ENCODE results near the gene RELA.
"Not testable (repeated sequence)": the region's sequence is repeated elsewhere in the genome, so short reads cannot be mapped to it uniquely, and the experiment has no call there.

Gene RELA

GRCh38 chr11:65662799-65663638, at the start of gene RELA:
TSS of gene RELA (minus strand) at chr11:65662916. CDS start at chr11:65662832, 84 bp downstream.
- DNase-seq: peak; percentile 91
- Mint-ChIP-seq H3K27ac (peak within 1 kb of the TSS; percentile 97), H3K4me3 (peak within 1 kb of the TSS; percentile 89), H3K36me3 (ENCODE audit: low read depth) (peaks cover 24% of the 10 kb centered on the region), H3K4me1 (peaks cover 13% of the 10 kb centered on the region), H3K27me3 (ENCODE audit: low read depth, poor library complexity) (peaks cover 15% of the 10 kb centered on the region), H3K9me3 (no peaks in the 10 kb centered on the region)
- no peak for TF ChIP-seq CTCF (IDR thresholded peaks at IDR 0.05)

GRCh38 chr11:65711785-65712632, 49.3 kb upstream of the RELA start, which contains the start of gene KAT5:
TSS of gene KAT5 (plus strand) at chr11:65712252. CDS start at chr11:65712268, 16 bp downstream.
- Mint-ChIP-seq H3K9me3 (peaks cover 17% of the 10 kb centered on the region), H3K27ac (peak within 1 kb of the TSS; percentile 99), H3K27me3 (ENCODE audit: low read depth, poor library complexity) (peaks cover 9% of the 10 kb centered on the region), H3K4me1 (peaks cover 23% of the 10 kb centered on the region), H3K36me3 (ENCODE audit: low read depth) (peaks cover 35% of the 10 kb centered on the region), H3K4me3 (peak within 1 kb of the TSS; percentile 89)
- peak; percentile 98 for TF ChIP-seq CTCF (IDR thresholded peaks at IDR 0.05)
- peak; percentile 97 for DNase-seq

DNA sequence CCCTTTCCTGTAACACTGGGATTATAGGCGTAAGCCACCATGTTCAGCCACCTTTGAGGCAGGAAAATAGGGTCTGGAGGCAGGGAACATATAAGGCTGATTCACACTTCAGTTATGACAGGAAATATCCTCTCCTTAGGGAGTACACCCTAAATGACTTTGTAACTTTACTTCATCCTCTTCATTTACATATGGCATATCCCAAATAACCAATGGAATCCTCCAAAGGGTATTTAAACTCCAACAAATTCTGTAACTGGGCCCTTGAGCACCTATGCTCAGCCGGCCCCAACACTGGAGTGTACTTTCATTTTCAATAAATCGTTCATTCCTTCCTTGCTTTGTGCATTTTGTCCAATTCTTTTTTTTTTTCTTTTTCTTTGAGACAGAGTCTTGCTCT, 47.7 kb upstream of the RELA start:
- TF ChIP-seq CTCF (IDR thresholded peaks at IDR 0.05): no peak
- H3K36me3 Mint-ChIP-seq (ENCODE audit: low read depth): peaks cover 23% of the 10 kb centered on the region
- no peak overlapping the region for H3K27ac Mint-ChIP-seq
- peaks cover 23% of the 10 kb centered on the region for H3K4me1 Mint-ChIP-seq
- H3K4me3 Mint-ChIP-seq: no peak overlapping the region
- H3K9me3 Mint-ChIP-seq: peaks cover 22% of the 10 kb centered on the region
- peaks cover 18% of the 10 kb centered on the region for H3K27me3 Mint-ChIP-seq (ENCODE audit: low read depth, poor library complexity)
- no peak for DNase-seq

- no peak for DNase-seq
- Mint-ChIP-seq H3K27ac (no peak overlapping the region), H3K27me3 (ENCODE audit: low read depth, poor library complexity) (peaks cover 22% of the 10 kb centered on the region), H3K4me3 (no peak overlapping the region), H3K9me3 (peaks cover 22% of the 10 kb centered on the region), H3K36me3 (ENCODE audit: low read depth) (peaks cover 16% of the 10 kb centered on the region), H3K4me1 (peaks cover 18% of the 10 kb centered on the region)
- no peak for TF ChIP-seq CTCF (IDR thresholded peaks at IDR 0.05)
Measured at GRCh38 chr11:65709661-65710060, 46.9 kb upstream of the RELA start.

DNA sequence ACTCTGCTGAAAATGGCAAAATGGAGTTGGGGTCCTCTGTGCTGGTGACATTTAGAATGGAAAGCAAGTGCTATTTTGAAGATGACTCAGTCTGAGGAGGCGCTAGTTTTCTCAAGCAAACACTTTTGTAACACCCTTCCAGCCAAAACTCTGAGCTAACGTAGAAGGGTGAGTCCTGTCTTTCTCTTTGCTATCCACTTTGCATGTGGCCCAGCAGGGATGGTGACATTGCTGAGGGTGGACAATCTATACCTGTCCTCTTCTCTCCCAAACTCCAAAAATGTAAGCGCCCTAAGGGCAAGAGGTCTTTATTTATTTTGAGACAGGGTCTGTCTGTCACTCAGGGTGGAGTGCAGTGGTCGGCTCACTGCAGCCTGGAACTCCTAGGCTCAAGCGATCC, 45.7 kb upstream of the RELA start:
- no peak for DNase-seq
- Mint-ChIP-seq H3K36me3 (ENCODE audit: low read depth) (peaks cover 6% of the 10 kb centered on the region), H3K9me3 (peaks cover 22% of the 10 kb centered on the region)

GRCh38 chr11:65707002-65707401, 44.3 kb upstream of the RELA start:
- peaks cover 46% of the 10 kb centered on the region for H3K27me3 Mint-ChIP-seq (ENCODE audit: low read depth, poor library complexity)
- peaks cover 22% of the 10 kb centered on the region for H3K9me3 Mint-ChIP-seq
- H3K4me1 Mint-ChIP-seq; DNase-seq; H3K36me3 Mint-ChIP-seq (ENCODE audit: low read depth); H3K4me3 Mint-ChIP-seq; H3K27ac Mint-ChIP-seq: not testable (repeated sequence)

More for the DNA sequence above, 45.7 kb upstream of the RELA start:
- peaks cover 32% of the 10 kb centered on the region for H3K27me3 Mint-ChIP-seq (ENCODE audit: low read depth, poor library complexity)
- no peak overlapping the region for H3K4me3 Mint-ChIP-seq
- peaks cover 10% of the 10 kb centered on the region for H3K4me1 Mint-ChIP-seq
- no peak overlapping the region for H3K27ac Mint-ChIP-seq
- TF ChIP-seq CTCF (IDR thresholded peaks at IDR 0.05): no peak

Measured in nephron progenitor cell (in vitro differentiated cells).